GM10266 (cell line): ENCODE measurements around the gene NUP153.

Experiments
- DNase-seq: peaks from one replicate; pipeline ENCODE4 v3.0.0; 2012; ENCODE audit errors: extremely low spot score
- TF ChIP-seq, protein P1 (sequence below): IDR thresholded peaks from 2 replicates; pipeline ENCODE4 v1.5.1; 2012; ENCODE audit warnings: mild to moderate bottlenecking, low read depth; ENCODE audit not compliant: control insufficient read depth, insufficient read depth; ENCODE audit errors: missing control alignments

The NUP153 gene

DNA sequence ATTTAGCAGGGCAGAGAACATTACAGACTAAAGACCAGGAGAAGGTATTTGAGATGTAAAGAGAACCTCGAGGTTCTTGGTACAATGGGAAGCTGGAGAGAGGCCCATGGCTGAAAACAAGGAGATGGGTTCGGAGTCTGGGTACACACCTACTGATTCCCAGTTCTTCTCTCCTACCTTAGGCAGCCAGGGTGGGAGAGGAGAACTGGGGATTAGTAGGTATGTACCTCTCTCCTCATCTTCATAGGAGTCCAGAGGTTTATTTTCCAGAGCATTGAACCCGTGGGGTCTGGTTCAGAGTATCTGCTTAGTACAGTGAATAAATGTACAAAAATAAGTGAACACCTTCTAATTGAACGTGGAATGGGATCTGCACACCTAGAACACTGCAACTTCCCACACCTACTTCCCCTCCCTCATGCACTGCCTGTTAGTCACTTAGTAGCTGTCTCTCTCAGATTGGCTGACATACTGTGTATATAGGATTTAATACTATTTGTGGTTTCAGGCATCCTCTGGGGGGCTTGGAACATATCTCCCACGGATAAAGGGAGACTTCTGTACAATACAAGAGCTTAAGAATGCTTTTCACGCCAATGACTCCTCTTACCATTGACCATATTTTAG lies 23.5 kb upstream of the NUP153 start:
- no peak for DNase-seq
- TF ChIP-seq, protein P1, sequence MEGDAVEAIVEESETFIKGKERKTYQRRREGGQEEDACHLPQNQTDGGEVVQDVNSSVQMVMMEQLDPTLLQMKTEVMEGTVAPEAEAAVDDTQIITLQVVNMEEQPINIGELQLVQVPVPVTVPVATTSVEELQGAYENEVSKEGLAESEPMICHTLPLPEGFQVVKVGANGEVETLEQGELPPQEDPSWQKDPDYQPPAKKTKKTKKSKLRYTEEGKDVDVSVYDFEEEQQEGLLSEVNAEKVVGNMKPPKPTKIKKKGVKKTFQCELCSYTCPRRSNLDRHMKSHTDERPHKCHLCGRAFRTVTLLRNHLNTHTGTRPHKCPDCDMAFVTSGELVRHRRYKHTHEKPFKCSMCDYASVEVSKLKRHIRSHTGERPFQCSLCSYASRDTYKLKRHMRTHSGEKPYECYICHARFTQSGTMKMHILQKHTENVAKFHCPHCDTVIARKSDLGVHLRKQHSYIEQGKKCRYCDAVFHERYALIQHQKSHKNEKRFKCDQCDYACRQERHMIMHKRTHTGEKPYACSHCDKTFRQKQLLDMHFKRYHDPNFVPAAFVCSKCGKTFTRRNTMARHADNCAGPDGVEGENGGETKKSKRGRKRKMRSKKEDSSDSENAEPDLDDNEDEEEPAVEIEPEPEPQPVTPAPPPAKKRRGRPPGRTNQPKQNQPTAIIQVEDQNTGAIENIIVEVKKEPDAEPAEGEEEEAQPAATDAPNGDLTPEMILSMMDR: no peak

DNA sequence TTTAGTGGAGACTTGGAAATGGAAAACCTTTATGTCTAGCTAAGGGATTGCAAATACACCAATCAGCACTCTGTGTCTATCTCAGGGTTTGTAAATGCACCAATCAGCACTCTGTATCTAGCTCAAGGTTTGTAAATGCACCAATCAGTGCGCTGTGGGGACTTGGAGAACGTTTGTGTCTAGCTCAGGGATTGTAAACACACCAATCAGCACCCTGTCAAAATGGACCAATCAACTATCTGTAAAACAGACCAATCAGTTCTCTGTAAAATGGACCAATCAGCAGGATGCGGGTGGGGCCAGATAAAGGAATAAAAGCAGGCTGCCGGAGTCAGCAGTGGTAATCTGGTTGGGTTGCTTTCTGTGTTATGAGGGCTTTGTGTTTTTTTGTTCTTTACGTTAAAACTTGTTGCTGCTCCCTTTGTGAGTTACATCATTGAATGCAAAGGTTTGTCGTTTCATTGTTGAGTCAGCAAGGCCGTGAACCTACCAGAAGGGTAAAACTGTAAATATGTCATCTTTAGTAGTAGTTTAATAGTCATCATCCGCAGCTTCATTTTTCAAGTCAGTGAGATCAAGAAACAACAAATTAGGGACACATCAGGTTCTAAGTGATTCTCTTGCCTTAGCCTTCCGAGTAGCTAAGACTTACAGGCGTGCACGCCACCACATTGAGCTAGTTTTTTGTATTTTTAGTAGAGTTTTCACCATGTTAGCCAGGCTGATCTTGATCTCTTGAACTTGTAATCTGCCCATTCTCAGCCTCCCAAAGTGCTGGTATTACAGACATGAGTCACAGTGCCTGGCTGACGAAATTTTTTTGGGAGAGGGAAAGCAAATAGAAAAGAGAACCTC lies 22.7 kb upstream of the NUP153 start:
- TF ChIP-seq, protein P1: no peak
- no peak for DNase-seq

DNA sequence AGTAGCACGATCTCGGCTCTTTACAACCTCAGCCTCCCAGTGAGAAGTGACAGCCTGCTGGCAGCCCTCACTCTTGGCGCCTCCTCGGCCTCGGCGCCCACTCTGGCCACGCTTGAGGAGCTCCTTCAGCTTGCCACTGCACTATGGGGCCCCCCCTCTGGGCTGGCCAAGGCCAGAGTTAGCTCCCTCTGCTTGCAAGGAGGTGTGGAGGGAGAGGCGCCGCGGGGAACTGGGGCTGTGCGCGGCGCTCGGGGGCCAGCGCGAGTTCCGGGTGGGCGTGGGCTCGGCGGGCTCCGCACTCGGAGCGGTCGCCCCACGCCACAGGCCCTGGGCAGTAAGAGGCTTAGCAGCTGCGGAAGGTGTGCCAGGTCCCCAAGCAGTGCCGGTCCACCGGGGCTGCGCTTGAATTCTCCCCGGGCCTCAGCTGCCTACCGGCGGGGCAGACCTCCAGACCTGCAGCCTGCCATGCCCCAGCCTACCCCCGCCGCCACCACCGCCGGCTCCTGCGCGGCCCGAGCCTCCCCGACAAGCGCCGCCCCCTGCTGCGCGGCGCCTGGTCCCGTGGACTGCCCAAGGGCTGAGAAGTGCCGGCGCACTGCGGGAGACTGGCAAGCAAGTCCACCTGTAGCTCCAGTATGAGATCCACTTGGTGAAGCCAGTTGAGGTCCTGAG lies 22.0 kb upstream of the NUP153 start:
- DNase-seq: no peak
- TF ChIP-seq, protein P1: no peak

DNA sequence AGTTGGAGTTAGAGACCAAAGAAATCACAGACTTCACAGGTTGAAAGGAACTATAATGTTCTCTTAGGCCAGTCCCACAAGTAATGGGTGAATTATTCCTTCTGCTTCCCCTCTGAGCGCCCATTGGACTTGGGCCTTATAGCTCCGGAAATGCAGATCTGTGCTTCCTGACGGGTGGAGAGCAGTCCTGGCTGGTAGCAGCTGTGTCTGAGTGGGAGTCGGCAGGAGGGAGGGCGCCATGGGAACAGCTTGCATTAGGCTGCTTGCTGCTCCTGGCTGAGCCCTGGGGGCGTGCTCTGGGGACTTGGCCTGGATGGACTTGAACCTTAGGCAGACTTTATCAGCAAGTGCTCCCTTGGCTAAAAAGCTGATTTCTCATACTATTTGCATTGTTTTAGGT lies 18.4 kb upstream of the NUP153 start:
- DNase-seq: no peak
- TF ChIP-seq, protein P1: no peak

DNA sequence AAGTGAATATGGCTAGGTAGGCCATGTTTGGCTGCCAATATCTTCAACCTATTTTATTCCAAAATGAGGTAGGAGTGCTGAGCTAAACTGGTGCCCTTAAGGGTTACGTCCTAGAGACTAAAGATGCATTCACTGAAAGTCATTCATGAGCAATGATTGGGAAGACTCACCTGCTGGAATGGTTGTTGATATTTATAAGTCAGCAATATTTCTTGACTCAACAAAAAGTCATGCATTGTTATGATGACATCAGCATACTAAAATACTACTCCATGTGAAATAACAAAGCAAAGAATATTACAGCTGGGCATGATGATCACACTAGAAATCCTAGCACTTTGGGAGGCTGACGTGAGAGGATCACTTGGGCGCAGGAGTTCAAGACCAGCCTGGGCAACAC lies 17.6 kb upstream of the NUP153 start:
- TF ChIP-seq, protein P1: no peak
- no peak for DNase-seq

DNA sequence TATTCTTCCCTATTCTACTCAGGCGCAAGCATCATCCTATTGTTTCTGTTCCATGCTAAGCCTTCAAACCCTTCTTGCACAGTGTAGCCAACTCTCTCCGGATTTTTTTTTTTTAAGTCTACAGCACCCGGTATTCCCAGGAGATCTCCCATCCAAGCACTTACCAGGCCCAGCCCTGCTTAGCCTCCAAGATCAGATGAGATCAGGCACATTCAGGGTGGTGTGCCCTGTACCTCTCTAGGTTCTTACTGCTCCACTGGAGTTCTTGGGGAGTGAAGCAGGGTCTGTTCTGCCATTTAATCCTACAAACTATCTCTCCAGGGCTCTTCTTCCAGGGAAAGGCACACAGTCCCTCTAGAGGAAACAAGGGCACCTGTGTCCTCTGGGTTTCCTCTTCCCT lies 14.9 kb upstream of the NUP153 start:
- TF ChIP-seq, protein P1: no peak
- DNase-seq: no peak
